Measurements from ENCODE around the gene TNF.

DNA sequence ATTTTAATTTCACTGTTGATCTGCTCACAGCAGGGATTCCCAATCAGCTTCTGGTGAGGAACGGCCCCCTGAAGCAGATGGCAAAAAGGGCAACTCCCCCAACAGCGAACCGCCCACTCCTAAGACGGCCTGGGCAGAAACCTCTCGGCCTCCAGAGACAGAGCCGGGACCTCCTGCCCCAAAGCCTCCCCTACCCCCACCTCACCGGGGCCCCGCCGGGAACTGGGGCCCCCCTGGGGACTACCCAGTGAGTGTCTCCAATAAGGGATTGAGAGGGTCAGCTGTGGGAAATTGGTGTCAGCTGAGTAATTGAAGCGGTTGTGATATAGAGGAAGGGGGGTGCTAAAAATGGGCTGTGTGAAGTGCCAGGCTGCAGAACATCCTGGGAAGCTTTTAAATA is 51.6 kb downstream of the TNF start:
- TF ChIP-seq, protein P1, sequence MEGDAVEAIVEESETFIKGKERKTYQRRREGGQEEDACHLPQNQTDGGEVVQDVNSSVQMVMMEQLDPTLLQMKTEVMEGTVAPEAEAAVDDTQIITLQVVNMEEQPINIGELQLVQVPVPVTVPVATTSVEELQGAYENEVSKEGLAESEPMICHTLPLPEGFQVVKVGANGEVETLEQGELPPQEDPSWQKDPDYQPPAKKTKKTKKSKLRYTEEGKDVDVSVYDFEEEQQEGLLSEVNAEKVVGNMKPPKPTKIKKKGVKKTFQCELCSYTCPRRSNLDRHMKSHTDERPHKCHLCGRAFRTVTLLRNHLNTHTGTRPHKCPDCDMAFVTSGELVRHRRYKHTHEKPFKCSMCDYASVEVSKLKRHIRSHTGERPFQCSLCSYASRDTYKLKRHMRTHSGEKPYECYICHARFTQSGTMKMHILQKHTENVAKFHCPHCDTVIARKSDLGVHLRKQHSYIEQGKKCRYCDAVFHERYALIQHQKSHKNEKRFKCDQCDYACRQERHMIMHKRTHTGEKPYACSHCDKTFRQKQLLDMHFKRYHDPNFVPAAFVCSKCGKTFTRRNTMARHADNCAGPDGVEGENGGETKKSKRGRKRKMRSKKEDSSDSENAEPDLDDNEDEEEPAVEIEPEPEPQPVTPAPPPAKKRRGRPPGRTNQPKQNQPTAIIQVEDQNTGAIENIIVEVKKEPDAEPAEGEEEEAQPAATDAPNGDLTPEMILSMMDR (IDR thresholded peaks at IDR 0.05), result no peak
- no peak for TF ChIP-seq POLR2A (IDR thresholded peaks at IDR 0.05)

All from heart left ventricle (tissue), 13 donors.